ENCODE measurements around the gene DGKE. TPM values are rescaled to one million over a fixed set of nuclear protein-coding genes. Genes with fewer than 3 reads are reported as not detected.
A peak's percentile ranks its signal among the peaks of the same experiment; 100 is the strongest.

DGKE gene
- total and polyA plus RNA-seq, 2 of the 13 experiments (the other 11 are each of a cell fraction or from before 2014, with no cell fraction given) = 3.2 to 5.3 TPM

DNA sequence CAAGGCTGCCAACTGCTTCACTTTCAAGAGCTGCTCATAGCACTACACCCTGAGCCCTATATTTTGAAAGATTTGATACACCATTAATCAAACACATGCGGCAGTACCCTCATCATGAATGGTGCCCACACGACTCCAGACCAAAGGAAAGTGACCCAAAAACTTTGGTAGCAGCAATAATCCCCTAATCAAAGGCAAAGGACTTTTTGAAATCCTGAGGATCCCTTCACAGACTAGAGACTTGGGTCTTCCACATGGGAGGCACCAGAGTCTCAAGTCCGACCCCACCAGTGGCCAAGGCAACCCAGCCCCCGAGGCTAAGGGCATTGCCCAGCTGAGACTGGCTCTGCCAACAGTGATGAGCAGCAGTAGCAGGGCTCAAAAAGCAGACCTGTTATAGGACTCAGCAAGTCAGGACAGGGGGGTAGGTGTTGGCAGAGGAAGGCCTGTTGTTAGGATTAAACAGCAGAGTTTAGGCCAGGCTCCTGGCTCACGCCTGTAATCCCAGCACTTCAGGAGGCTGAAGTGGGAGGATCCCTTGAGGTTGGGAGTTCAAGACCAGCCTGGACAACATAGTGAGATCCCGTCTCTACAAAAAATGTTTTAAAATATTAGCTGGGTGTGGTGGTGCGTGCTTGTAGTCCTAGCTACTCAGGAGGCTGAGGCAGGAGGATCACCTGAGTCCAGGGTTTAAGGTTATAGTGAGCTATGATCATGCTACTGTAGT is 76.7 kb downstream of the DGKE start (continued):
- TF ChIP-seq, protein P1, sequence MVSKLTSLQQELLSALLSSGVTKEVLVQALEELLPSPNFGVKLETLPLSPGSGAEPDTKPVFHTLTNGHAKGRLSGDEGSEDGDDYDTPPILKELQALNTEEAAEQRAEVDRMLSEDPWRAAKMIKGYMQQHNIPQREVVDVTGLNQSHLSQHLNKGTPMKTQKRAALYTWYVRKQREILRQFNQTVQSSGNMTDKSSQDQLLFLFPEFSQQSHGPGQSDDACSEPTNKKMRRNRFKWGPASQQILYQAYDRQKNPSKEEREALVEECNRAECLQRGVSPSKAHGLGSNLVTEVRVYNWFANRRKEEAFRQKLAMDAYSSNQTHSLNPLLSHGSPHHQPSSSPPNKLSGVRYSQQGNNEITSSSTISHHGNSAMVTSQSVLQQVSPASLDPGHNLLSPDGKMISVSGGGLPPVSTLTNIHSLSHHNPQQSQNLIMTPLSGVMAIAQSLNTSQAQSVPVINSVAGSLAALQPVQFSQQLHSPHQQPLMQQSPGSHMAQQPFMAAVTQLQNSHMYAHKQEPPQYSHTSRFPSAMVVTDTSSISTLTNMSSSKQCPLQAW (CRISPR knock-in tag; IDR thresholded peaks at IDR 0.05) = no peak
- TF ChIP-seq, protein P2, sequence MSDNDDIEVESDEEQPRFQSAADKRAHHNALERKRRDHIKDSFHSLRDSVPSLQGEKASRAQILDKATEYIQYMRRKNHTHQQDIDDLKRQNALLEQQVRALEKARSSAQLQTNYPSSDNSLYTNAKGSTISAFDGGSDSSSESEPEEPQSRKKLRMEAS (IDR thresholded peaks at IDR 0.05) = no peak
- TF ChIP-seq ZNF33B (CRISPR knock-in tag; IDR thresholded peaks at IDR 0.05) (no peak), SRF (IDR thresholded peaks at IDR 0.05; ENCODE audit: low read depth, low read length) (no peak), SOX6 (IDR thresholded peaks at IDR 0.05) (no peak), SOX6 (CRISPR knock-in tag; IDR thresholded peaks at IDR 0.05) (no peak), ZC3H4 (CRISPR knock-in tag; IDR thresholded peaks at IDR 0.05; ENCODE audit: borderline replicate concordance) (no peak), NFKBIZ (CRISPR knock-in tag; IDR thresholded peaks at IDR 0.05) (no peak), ZNF282 (IDR thresholded peaks at IDR 0.05; ENCODE audit: partially characterized antibody) (no peak), PAX8 (CRISPR knock-in tag; IDR thresholded peaks at IDR 0.05; ENCODE audit: borderline replicate concordance) (no peak), AGO1 (IDR thresholded peaks at IDR 0.05; ENCODE audit: low read depth, low read length, poor library complexity, severe bottlenecking) (no peak), KLF15 (CRISPR knock-in tag; IDR thresholded peaks at IDR 0.05; ENCODE audit: borderline replicate concordance) (no peak), TP53 (CRISPR knock-in tag; conservative IDR thresholded peaks at IDR 0.05) (no peak), SPEN (CRISPR knock-in tag; IDR thresholded peaks at IDR 0.05; ENCODE audit: low read depth) (no peak), FOXK1 (CRISPR knock-in tag; IDR thresholded peaks at IDR 0.05; ENCODE audit: borderline replicate concordance, low read depth) (no peak)
- TF ChIP-seq, protein P3, sequence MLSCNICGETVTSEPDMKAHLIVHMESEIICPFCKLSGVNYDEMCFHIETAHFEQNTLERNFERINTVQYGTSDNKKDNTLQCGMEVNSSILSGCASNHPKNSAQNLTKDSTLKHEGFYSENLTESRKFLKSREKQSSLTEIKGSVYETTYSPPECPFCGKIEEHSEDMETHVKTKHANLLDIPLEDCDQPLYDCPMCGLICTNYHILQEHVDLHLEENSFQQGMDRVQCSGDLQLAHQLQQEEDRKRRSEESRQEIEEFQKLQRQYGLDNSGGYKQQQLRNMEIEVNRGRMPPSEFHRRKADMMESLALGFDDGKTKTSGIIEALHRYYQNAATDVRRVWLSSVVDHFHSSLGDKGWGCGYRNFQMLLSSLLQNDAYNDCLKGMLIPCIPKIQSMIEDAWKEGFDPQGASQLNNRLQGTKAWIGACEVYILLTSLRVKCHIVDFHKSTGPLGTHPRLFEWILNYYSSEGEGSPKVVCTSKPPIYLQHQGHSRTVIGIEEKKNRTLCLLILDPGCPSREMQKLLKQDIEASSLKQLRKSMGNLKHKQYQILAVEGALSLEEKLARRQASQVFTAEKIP (CRISPR knock-in tag; IDR thresholded peaks at IDR 0.05; ENCODE audit: borderline replicate concordance) = no peak
- TF ChIP-seq, protein P4, sequence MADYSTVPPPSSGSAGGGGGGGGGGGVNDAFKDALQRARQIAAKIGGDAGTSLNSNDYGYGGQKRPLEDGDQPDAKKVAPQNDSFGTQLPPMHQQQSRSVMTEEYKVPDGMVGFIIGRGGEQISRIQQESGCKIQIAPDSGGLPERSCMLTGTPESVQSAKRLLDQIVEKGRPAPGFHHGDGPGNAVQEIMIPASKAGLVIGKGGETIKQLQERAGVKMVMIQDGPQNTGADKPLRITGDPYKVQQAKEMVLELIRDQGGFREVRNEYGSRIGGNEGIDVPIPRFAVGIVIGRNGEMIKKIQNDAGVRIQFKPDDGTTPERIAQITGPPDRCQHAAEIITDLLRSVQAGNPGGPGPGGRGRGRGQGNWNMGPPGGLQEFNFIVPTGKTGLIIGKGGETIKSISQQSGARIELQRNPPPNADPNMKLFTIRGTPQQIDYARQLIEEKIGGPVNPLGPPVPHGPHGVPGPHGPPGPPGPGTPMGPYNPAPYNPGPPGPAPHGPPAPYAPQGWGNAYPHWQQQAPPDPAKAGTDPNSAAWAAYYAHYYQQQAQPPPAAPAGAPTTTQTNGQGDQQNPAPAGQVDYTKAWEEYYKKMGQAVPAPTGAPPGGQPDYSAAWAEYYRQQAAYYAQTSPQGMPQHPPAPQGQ (CRISPR knock-in tag; IDR thresholded peaks at IDR 0.05; ENCODE audit: borderline replicate concordance) = no peak
- TF ChIP-seq, protein P5, sequence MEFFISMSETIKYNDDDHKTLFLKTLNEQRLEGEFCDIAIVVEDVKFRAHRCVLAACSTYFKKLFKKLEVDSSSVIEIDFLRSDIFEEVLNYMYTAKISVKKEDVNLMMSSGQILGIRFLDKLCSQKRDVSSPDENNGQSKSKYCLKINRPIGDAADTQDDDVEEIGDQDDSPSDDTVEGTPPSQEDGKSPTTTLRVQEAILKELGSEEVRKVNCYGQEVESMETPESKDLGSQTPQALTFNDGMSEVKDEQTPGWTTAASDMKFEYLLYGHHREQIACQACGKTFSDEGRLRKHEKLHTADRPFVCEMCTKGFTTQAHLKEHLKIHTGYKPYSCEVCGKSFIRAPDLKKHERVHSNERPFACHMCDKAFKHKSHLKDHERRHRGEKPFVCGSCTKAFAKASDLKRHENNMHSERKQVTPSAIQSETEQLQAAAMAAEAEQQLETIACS (CRISPR knock-in tag; IDR thresholded peaks at IDR 0.05) = no peak
- TF ChIP-seq, protein P6, sequence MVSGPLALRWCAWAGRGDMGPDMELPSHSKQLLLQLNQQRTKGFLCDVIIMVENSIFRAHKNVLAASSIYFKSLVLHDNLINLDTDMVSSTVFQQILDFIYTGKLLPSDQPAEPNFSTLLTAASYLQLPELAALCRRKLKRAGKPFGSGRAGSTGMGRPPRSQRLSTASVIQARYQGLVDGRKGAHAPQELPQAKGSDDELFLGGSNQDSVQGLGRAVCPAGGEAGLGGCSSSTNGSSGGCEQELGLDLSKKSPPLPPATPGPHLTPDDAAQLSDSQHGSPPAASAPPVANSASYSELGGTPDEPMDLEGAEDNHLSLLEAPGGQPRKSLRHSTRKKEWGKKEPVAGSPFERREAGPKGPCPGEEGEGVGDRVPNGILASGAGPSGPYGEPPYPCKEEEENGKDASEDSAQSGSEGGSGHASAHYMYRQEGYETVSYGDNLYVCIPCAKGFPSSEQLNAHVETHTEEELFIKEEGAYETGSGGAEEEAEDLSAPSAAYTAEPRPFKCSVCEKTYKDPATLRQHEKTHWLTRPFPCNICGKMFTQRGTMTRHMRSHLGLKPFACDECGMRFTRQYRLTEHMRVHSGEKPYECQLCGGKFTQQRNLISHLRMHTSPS (CRISPR knock-in tag; IDR thresholded peaks at IDR 0.05; ENCODE audit: low read depth) = peak; percentile 65; the same call in 1 of the 2 replicates

Measured in HepG2 (cell line).